Neural cell (in vitro differentiated cells): ENCODE results near the gene ARID3B. TPM values are rescaled to one million over a fixed set of nuclear protein-coding genes. Genes with fewer than 3 reads are reported as not detected.

Source experiments
- H2AFZ ChIP-seq: fragments of 200-600, 300-800 bp; sonication (generic), shearing (Covaris generic); 2 replicates; pipeline ENCODE4 v1.6.0; 2014; ENCODE audit warnings: low read depth, mild to moderate bottlenecking, antibody characterized with exemption, low read length, moderate library complexity
- H3F3A ChIP-seq: fragments of 200-600 bp; shearing (Covaris generic); 2 replicates; pipeline ENCODE4 v1.6.1; 2016; ENCODE audit warnings: mild to moderate bottlenecking, moderate library complexity, mixed read lengths, antibody characterized with exemption, low read length; ENCODE audit not compliant: insufficient read depth, poor library complexity, severe bottlenecking
- H3K27ac ChIP-seq: fragments of 200-600, 300-800 bp; sonication (generic), shearing (Covaris generic); 2 replicates; pipeline ENCODE4 v1.5.1; 2014; ENCODE audit warnings: mild to moderate bottlenecking, low read length, moderate library complexity
- H3K27me3 ChIP-seq: fragments of 300-800, 200-600 bp; sonication (generic), shearing (Covaris generic); 2 replicates; pipeline ENCODE4 v1.6.0; 2014; ENCODE audit warnings: mild to moderate bottlenecking, low read depth, low read length, moderate library complexity; ENCODE audit not compliant: insufficient read depth
- H3K36me3 ChIP-seq: fragments of 300-800, 200-600 bp; sonication (generic), shearing (Covaris generic); 2 replicates; pipeline ENCODE4 v1.5.1; 2014; ENCODE audit warnings: mild to moderate bottlenecking, antibody characterized with exemption, low read length, moderate library complexity; ENCODE audit not compliant: insufficient read depth
- H3K4me2 ChIP-seq: fragments of 300-800, 200-600 bp; sonication (generic), shearing (Covaris generic); 2 replicates; pipeline ENCODE4 v1.6.0; 2014; ENCODE audit warnings: mild to moderate bottlenecking, low read length
- H3K4me3 ChIP-seq: fragments of 300-800, 200-600 bp; sonication (generic), shearing (Covaris generic); 2 replicates; pipeline ENCODE4 v1.5.1; 2014; ENCODE audit warnings: mild to moderate bottlenecking, low read length, moderate library complexity
- H3K79me2 ChIP-seq: fragments of 200-600 bp; shearing (Covaris generic); replicated peaks from 2 replicates; pipeline ENCODE4 v1.6.0; 2014; ENCODE audit warnings: mild to moderate bottlenecking, low read length, moderate library complexity; ENCODE audit not compliant: insufficient read depth
- H3K9ac ChIP-seq: fragments of 300-800, 200-600 bp; sonication (generic), shearing (Covaris generic); 2 replicates; pipeline ENCODE4 v1.6.1; 2016; ENCODE audit warnings: mild to moderate bottlenecking, low read length, mixed read lengths
- H3K9me2 ChIP-seq: fragments of 200-600 bp; shearing (Covaris generic); 2 replicates; pipeline ENCODE4 v1.6.1; 2016; ENCODE audit warnings: mild to moderate bottlenecking, low read length, mixed read lengths; ENCODE audit not compliant: insufficient read depth
- H3K9me3 ChIP-seq: fragments of 200-600, 300-800 bp; sonication (generic), shearing (Covaris generic); 2 replicates; pipeline ENCODE4 v1.6.1; 2016; ENCODE audit warnings: mild to moderate bottlenecking, mixed run types, low read length, moderate library complexity, mixed read lengths
- H4K20me1 ChIP-seq: fragments of 200-600 bp; shearing (Covaris generic); 2 replicates; pipeline ENCODE4 v1.6.1; 2016; ENCODE audit warnings: mild to moderate bottlenecking, mixed run types; ENCODE audit not compliant: insufficient read depth
- CTCF ChIP-seq: fragments of 450-650 bp; IDR thresholded peaks from 2 replicates; pipeline ENCODE4 v1.5.1; 2014; ENCODE audit warnings: antibody characterized with exemption, mild to moderate bottlenecking, moderate library complexity; ENCODE audit not compliant: poor library complexity, severe bottlenecking
- EP300 ChIP-seq: fragments of 450-650 bp; conservative IDR thresholded peaks from 2 replicates; pipeline ENCODE4 v1.6.1; 2014; ENCODE audit warnings: antibody characterized with exemption, mild to moderate bottlenecking, moderate library complexity; ENCODE audit not compliant: poor library complexity, severe bottlenecking
- EZH2 ChIP-seq: fragments of 200-600, 300-800 bp; shearing (Covaris generic), sonication (generic); IDR thresholded peaks from 2 replicates; pipeline ENCODE4 v1.6.1; 2014; ENCODE audit warnings: antibody characterized with exemption, low read length, borderline replicate concordance, mild to moderate bottlenecking; ENCODE audit not compliant: insufficient read depth, poor library complexity, severe bottlenecking
- MXI1 ChIP-seq: fragments of 450-650 bp; conservative IDR thresholded peaks from 2 replicates; pipeline ENCODE4 v1.6.1; 2014; ENCODE audit warnings: antibody characterized with exemption, mild to moderate bottlenecking; ENCODE audit not compliant: poor library complexity, severe bottlenecking
- POLR2AphosphoS5 ChIP-seq: IDR thresholded peaks from 2 replicates; pipeline ENCODE4 v1.6.1; 2012
- RAD21 ChIP-seq: fragments of 450-650 bp; conservative IDR thresholded peaks from 2 replicates; pipeline ENCODE4 v1.6.1; 2014; ENCODE audit warnings: antibody characterized with exemption, mild to moderate bottlenecking, moderate library complexity
- REST ChIP-seq: IDR thresholded peaks from 2 replicates; pipeline ENCODE4 v1.6.1; 2012; ENCODE audit warnings: borderline replicate concordance
- SMC3 ChIP-seq: fragments of 450-650 bp; conservative IDR thresholded peaks from 2 replicates; pipeline ENCODE4 v1.6.1; 2014; ENCODE audit warnings: antibody characterized with exemption, mild to moderate bottlenecking, moderate library complexity; ENCODE audit not compliant: poor library complexity
- TAF1 ChIP-seq: IDR thresholded peaks from 2 replicates; pipeline ENCODE4 v1.6.1; 2012; ENCODE audit warnings: low read depth
- polyA plus RNA-seq: library from polyadenylated mRNA; depleted of rRNA; stranded (reverse); fragments of >200 nt; gene quantifications from 2 replicates; pipeline ENCODE4 v1.2.3, GENCODE V29; 2014

The ARID3B gene
- polyA plus RNA-seq, 1 donor from 2014 or later: 11.2 TPM

DNA sequence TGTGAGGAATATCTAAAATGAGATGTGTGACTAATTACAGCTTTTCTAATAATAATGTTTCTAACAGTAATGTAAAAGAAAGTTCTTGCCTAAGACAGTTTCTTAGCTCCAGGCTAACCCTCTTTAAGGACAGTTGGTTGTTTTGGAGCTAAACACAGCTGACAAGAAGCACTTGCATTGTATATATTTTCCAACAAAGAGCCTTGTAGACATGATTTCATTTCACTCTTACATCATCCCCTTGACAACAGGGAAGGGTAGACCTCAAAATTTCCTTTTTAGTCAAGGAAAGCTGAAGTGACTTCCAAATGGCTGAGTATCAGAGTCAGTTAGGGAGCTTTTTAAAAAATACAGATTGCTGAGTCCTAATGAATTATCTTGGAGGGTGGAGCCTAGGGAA is 4.1 kb downstream of the ARID3B start:
- Histone ChIP-seq H3K79me2 (peaks cover 59% of the 10 kb centered on the region), H3K9ac (no peak overlapping the region), H3K27me3 (no peaks in the 10 kb centered on the region), H4K20me1 (no peaks in the 10 kb centered on the region), H3K4me3 (no peak overlapping the region), H3K27ac (no peak overlapping the region), H3K36me3 (no peaks in the 10 kb centered on the region), H3K9me2 (no peaks in the 10 kb centered on the region), H2AFZ (no peak overlapping the region), H3F3A (no peaks in the 10 kb centered on the region), H3K9me3 (no peaks in the 10 kb centered on the region), H3K4me2 (no peak overlapping the region)
- TF ChIP-seq RAD21 (no peak), EZH2 (no peak), REST (no peak)

DNA sequence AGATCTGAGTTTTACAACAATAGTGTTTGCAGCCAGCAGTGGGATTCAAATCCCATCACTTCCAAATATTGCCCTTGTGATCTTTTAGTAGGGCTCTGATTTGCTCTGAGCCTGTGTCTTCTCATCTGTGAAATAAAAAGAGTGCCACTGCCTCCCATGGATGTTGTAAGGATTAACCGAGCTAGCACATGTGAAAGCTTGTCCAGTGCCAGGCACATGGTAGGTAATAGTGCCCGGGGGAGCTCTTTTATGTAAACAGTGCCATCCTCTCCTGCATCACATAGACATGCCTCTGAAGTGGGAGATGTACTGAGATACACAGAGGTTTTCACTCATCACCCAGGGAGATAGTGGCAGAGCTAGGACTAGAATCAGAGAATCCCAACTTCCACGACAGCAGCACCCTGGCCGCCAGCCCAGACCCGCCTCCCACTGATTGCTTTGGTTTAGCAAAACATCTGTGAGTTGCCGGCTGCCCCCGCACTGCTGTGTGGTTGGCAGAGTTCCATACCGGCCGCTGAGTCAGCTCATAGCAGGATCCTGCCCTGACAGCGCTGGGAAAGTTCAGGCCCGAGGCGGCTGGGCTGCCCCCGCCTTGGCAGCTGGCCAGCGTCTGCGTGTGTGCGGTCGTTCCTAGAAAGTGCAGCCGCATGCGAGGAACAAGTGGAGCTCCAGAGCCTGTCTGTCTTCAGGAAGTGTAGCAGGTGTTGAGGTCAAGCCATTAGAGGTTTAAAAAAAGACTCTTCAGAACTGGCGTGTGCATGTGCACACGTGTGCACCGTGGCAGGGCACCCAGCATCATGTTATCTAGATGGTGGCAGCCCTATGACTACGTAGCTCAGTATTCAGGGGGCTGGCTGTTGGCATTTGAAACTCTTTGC is 5.0 kb downstream of the ARID3B start:
- no peak overlapping the region for H3K4me2 ChIP-seq
- H3K27ac ChIP-seq: no peak overlapping the region
- no peaks in the 10 kb centered on the region for H3K9me2 ChIP-seq
- no peaks in the 10 kb centered on the region for H3K9me3 ChIP-seq
- peaks cover 63% of the 10 kb centered on the region for H3K79me2 ChIP-seq
- H3K9ac ChIP-seq: no peak overlapping the region
- no peak overlapping the region for H2AFZ ChIP-seq
- no peaks in the 10 kb centered on the region for H3F3A ChIP-seq
- no peaks in the 10 kb centered on the region for H3K27me3 ChIP-seq
- no peak overlapping the region for H3K4me3 ChIP-seq
- no peaks in the 10 kb centered on the region for H3K36me3 ChIP-seq
- no peak for TF ChIP-seq EP300
- TF ChIP-seq POLR2AphosphoS5: no peak
- TF ChIP-seq RAD21: no peak
- TF ChIP-seq REST: no peak
- no peak for TF ChIP-seq TAF1
- no peak for TF ChIP-seq MXI1
- TF ChIP-seq EZH2: no peak
- TF ChIP-seq SMC3: no peak
- TF ChIP-seq CTCF: no peak
- H4K20me1 ChIP-seq: no peaks in the 10 kb centered on the region
